Measurements from ENCODE around the gene SPATA19.

SPATA19 gene

GRCh38 chr11:133835593-133836548 is 9.4 kb downstream of the SPATA19 start:
- no peak for DNase-seq (ENCODE audit: low read depth in 3 of 3)

GRCh38 chr11:133834682-133835592 is 10.4 kb downstream of the SPATA19 start:
- DNase-seq (ENCODE audit: low read depth in 3 of 3): no peak

- no peak for DNase-seq (ENCODE audit: low read depth in 3 of 3)
Observed at GRCh38 chr11:133833898-133834681, 11.2 kb downstream of the SPATA19 start.

DNA sequence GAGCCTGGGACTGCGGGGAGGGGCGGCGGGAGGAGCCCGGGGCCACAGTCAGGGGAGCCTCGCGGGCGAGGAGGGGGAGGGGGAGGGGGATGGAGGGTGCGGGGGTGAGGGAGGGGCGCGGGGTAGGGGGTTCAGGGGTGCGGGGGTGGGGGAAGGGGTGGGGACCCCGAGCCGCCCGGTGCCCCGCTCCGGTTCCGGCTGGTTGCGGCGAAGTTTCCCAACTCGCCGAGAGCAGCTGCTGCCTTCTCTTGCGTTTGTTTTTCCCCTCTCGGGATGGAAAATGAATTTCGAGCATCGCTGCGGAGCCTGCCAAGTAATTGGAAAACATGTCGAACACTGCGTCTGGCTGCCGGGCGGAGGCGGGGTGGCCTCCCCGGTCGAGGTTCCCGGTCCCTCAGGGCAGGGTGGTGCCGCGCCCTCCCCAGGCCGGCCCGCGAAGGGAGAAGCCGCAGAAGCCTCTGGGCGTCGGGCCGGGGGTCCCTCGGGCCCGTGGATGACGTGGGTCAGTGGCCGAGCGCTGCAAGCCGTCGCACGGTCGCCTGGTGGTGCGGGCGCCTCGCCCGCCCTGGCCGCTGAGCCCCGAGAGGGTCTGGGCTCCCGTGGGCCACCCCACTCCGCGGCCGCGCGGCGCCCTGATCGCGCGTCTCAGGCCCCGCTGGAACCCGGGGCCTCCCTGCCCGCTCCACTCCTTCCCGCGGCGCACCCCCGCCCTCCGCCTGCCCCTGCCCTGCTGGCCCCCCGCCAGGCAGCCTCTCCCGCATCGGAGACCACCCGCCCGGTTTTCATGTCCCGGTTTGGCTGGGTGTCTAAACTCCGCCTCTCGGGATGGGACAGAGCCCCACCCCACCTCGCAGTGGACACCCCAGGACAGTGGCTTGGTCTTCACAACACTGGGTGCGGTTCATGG is 12.1 kb downstream of the SPATA19 start:
- DNase-seq (ENCODE audit: low read depth in 3 of 3): no peak

DNA sequence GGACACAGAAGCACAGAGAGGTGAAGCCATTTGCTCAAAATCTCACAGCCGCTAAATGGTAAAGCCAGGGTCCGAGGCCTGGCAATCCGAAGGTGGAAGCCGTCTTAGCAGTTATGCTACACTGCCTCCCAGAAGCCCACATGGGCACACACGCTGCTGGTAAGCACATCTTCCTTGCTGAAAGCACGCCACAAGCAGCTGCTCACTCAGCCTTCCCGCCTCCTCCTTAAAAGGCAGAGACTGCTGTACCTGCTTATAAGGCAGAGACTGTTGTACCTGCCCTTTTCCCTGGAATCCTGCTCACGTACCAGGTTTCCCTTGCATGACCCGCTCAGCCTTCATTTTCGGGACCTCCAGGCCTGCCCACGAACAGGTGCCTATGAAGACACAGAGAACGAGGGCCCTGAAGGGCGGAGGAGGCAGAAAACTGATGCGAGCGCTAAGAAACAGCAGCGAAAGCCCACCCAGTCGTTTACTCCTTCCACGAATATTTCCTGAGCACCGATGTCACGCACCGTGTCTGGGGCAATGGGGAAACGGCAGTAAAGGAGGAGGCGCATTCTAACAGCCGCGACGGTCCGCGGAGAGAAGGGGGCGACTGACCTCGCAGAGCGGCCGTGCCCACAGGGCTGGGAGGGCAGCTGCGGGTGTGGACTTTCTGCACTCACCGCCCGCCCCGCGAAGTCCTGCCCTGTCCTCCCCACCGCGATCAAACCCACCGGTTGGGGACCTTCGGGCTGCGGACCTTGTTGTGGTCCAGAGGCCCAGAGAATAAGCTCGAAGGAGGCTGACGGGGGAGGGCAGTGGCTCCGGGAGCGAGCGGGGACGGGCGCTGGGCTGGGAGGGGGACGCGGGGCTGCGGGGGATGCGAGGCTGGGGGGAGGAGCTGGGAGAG is 13.0 kb downstream of the SPATA19 start:
- no peak for DNase-seq (ENCODE audit: low read depth in 3 of 3)

DNA sequence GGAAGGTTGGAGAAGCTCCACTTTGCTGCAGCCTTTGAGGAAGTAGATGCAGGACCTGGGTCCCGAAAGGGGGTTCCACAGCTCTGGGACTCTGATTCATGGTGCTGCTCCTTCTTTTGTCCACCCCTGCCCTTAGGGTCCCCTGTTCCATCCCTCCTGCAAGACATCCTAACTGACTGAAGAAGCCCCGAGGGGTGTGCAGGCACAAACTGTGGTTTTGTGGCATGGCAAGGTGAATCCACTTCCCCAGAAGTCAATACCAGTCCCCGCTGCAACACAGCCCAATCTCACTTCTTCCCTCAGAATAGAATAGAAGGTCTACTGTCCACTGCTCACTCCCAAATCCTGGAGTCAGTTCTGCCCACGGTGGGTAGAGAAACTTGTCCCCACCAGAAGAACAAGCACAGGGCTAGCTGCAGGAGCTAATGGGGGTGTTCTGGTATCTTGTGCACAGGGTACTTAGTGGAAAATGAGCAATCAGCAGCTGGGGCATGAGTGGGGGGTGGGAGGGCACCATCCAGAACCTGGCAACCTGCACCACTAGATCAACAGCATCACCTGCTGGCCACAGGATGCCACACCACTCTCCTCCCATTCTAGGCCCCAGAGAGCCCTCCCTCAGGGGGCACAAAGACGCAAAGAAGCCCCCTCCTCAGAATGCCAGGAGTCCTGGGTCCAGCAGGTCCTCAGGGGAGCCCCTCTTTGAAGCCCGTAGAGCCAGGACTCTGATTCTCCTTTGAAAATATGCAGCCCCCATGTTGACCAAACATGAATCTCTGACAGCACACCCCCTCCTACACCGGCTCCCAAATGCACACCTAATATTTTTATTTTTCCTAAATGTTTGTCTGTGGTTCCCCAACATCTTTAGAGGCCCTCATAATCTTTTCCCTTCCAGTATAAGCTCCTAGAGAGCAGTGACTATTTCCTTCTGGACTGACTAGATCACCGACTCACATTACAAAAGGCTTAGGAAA is 14.1 kb downstream of the SPATA19 start:
- DNase-seq (ENCODE audit: low read depth in 3 of 3): no peak

GRCh38 chr11:133829566-133829965 is 15.7 kb downstream of the SPATA19 start:
- no peak for DNase-seq (ENCODE audit: low read depth in 3 of 3)

- no peak for DNase-seq (ENCODE audit: low read depth in 3 of 3)
Observed at GRCh38 chr11:133828871-133829270, 16.4 kb downstream of the SPATA19 start.

GRCh38 chr11:133827556-133827955 is 17.8 kb downstream of the SPATA19 start:
- DNase-seq (ENCODE audit: low read depth in 3 of 3): no peak

DNA sequence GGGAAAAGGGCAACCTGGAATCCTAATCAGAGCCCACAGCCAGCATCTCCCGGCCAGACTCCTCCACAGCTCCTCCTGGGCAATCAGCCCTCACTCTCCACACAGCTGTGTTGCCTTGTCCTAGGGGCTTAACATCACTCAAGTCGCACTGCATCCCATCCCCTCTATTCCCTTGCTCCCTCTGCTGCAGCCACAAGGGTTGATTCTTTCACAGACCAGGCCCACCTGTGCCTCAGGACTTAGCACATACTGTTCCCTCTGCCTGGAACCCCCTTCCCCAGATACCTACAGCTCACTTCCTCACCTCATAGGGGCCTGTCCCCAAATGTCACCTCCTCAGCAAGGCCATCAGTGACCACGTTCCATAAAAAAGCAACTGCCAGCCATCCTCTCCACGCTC is 18.4 kb downstream of the SPATA19 start:
- no peak for DNase-seq (ENCODE audit: low read depth in 3 of 3)

DNA sequence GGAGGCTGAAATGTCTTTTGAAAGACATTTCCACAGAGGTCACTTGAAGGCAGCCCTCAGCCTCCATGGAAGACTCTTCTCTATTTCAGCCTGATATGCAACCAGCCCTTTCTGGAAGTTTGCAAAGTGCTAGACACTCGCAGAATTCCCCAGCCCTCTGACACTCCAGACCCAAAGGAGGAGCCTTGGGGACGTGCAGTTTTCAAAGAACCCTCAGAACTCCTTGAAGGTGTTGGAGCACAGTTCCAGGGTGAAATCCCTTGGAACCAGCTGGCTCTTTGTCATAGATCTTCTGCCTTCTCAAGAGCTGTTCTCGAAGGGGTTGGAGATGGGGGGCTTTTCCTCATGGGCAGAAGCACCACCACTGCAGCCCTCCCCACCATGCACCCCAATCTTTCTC is 19.6 kb downstream of the SPATA19 start:
- no peak for DNase-seq (ENCODE audit: low read depth in 3 of 3)

DNA sequence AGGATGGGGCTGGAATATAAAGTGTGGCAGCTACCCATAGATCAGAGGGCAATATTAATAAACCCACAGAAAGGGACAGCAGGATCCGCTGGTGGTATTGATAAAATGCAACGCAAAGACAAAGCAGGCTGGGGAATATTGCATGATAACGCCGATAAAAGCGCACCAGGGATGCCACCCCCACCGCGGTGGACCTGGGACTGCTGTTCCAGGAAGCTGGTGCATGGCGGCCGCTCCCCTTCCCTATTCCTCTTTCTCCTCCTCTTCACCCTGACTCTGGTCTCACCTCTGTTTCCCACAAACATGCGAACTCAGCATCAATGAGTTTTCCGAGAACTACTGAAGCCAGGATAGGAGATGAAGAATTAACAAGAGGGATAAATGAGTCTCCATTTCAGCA is 20.2 kb downstream of the SPATA19 start:
- DNase-seq (ENCODE audit: low read depth in 3 of 3): no peak

- DNase-seq (ENCODE audit: low read depth in 3 of 3): no peak
Observed at GRCh38 chr11:133824593-133824992, 20.7 kb downstream of the SPATA19 start.

- no peak for DNase-seq (ENCODE audit: low read depth in 3 of 3)
Observed at GRCh38 chr11:133823614-133824013, 21.7 kb downstream of the SPATA19 start.

DNA sequence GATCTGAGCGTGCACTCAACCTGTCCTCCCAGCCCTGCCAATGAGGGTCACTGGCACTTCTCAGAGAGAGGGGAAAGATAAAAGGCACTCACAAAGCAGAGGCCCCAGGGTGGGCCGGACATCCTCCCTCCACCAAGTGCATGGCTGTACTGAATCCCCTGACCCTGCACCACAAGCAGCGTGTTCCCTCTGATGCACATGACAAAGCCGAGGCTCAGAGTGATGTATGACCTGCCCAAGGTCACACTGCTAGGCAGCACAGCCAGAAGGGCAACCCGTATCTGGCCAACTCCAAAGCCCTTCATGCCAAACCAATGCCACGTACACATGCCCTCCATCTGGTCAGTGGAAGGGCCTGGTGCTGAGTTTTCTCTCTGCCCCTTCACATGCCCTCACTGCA is 22.1 kb downstream of the SPATA19 start:
- DNase-seq (ENCODE audit: low read depth in 3 of 3): no peak

DNA sequence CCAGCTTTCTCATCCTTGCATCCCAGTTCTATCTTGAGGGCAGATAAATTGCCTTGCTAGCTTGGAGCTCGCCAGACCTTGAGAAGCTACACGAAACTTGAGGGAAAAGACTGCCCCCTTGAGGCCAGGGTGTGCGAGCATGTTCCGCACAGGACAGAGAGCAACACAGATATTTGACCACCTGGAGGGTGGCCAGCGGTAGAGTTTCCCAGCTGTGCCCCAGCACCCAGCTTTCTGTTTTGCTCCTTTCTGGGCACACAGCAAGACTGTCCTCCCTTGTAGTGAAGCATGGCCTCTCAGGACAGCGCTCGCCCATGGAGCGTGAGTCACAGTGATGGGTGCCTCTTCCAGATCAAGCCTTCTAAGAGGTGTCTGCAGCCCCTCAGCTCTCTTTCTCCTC is 23.5 kb downstream of the SPATA19 start:
- no peak for DNase-seq (ENCODE audit: low read depth in 3 of 3)

- DNase-seq (ENCODE audit: low read depth in 3 of 3): no peak
Observed at GRCh38 chr11:133819746-133820315, 25.5 kb downstream of the SPATA19 start.

GRCh38 chr11:133819114-133819513 is 26.2 kb downstream of the SPATA19 start:
- no peak for DNase-seq (ENCODE audit: low read depth in 3 of 3)

Data from stimulated activated CD4-positive, alpha-beta T cell treated with anti-CD3 and anti-CD28 coated beads, TNF-alpha, amount 100 ng/mL, for 4 hours (primary cell).